PC-3 (cell line): ENCODE results near the gene PDGFC. TPM values are rescaled to one million over a fixed set of nuclear protein-coding genes. Genes with fewer than 3 reads are reported as not detected.

ENCODE experiments used
- ATAC-seq: fragments of 200-7000 bp; cut with Tn5 transposase; 2 replicates; pipeline ENCODE4 v1.9.1; 2020; ENCODE audit warnings: mild to moderate bottlenecking, moderate library complexity
- BruUV-seq: library from RNA; stranded (reverse); fragments of 400-500 nt; replicated peaks from 2 replicates; lab custom pipeline; 2021; lab: Mats Ljungman, UMichigan
- CTCF ChIA-PET: fragments of 300-600 bp; sonication (Branson Sonifier 250); formaldehyde crosslinking; loops from one replicate; lab custom pipeline; 2022; ENCODE audit warnings: antibody characterized with exemption; lab: Charles Lee
- POLR2A ChIA-PET: fragments of 300-600 bp; sonication (Branson Sonifier 250); formaldehyde crosslinking; loops from one replicate; lab custom pipeline; 2022; ENCODE audit warnings: antibody characterized with exemption; ENCODE audit not compliant: unreplicated experiment; lab: Charles Lee
- DNase-seq: peaks from one replicate; pipeline ENCODE4 v3.0.0-alpha.2; 2015
- H2AFZ ChIP-seq: fragments of 300-600 bp; sonication (generic); 2 replicates; pipeline ENCODE4 v1.6.0; 2016; ENCODE audit warnings: antibody characterized with exemption, low read length
- H3F3A ChIP-seq: fragments of 300-600 bp; sonication (generic); one replicate; pipeline ENCODE4 v1.6.0; 2017; ENCODE audit warnings: antibody characterized with exemption, low read length, control low read depth, mild to moderate bottlenecking; ENCODE audit not compliant: unreplicated experiment
- H3K27ac ChIP-seq: fragments of 300-600 bp; sonication (generic); 2 replicates; pipeline ENCODE4 v1.5.1; 2016; ENCODE audit warnings: mild to moderate bottlenecking, low read length
- H3K27me3 ChIP-seq: fragments of 300-600 bp; sonication (generic); 2 replicates; pipeline ENCODE4 v1.6.1; 2016; ENCODE audit warnings: low read length, mixed read lengths
- H3K36me3 ChIP-seq: fragments of 300-600 bp; sonication (generic); 2 replicates; pipeline ENCODE4 v1.6.1; 2016; ENCODE audit warnings: low read depth, mixed run types, low read length, mixed read lengths
- H3K4me1 ChIP-seq: fragments of 300-600 bp; sonication (generic); 2 replicates; pipeline ENCODE4 v1.5.1; 2016; ENCODE audit warnings: low read length; ENCODE audit not compliant: insufficient read depth
- H3K4me2 ChIP-seq: fragments of 300-600 bp; sonication (generic); 2 replicates; pipeline ENCODE4 v1.6.0; 2016; ENCODE audit warnings: low read length
- H3K4me3 ChIP-seq: fragments of 300-600 bp; sonication (generic); 2 replicates; pipeline ENCODE4 v1.5.1; 2016; ENCODE audit warnings: mild to moderate bottlenecking, low read length, mixed read lengths
- H3K79me2 ChIP-seq: fragments of 300-600 bp; sonication (generic); 2 replicates; pipeline ENCODE4 v1.6.1; 2017; ENCODE audit warnings: low read length, mixed read lengths
- H3K9ac ChIP-seq: fragments of 300-600 bp; sonication (generic); 2 replicates; pipeline ENCODE4 v1.6.0; 2016; ENCODE audit warnings: mild to moderate bottlenecking, low read length
- H3K9me2 ChIP-seq: fragments of 300-600 bp; sonication (generic); replicated peaks from 2 replicates; pipeline ENCODE4 v1.6.1; 2016; ENCODE audit warnings: mixed run types, low read length, mixed read lengths
- H3K9me3 ChIP-seq: fragments of 300-600 bp; sonication (generic); 2 replicates; pipeline ENCODE4 v1.6.1; 2016; ENCODE audit warnings: low read length, mixed read lengths
- H4K20me1 ChIP-seq: fragments of 300-600 bp; sonication (generic); 2 replicates; pipeline ENCODE4 v1.6.1; 2016; ENCODE audit warnings: low read length, mixed read lengths
- EZH2 ChIP-seq: fragments of 300-600 bp; sonication (generic); IDR thresholded peaks from one replicate; pipeline ENCODE4 v1.6.1; 2017; ENCODE audit warnings: antibody characterized with exemption, mild to moderate bottlenecking, low read length; ENCODE audit not compliant: unreplicated experiment
- EZH2phosphoT487 ChIP-seq: fragments of 300-600 bp; sonication (generic); IDR thresholded peaks from 2 replicates; pipeline ENCODE4 v1.6.1; 2018; ENCODE audit warnings: mild to moderate bottlenecking, antibody characterized with exemption, low read length, borderline replicate concordance
- intact Hi-C: fragments of 100-400 bp; cut with micrococcal nuclease; formaldehyde crosslinking; loops from 2 replicates; pipeline ENCODE4 v1.9.0; 2023
- total RNA-seq: library from RNA; depleted of rRNA; stranded (reverse); fragments of >200 nt; gene quantifications from 2 replicates; pipeline ENCODE4 v1.2.3, GENCODE V29; 2014
- TF ChIP-seq, protein P1 (sequence below): fragments of 300-600 bp; sonication (generic); conservative IDR thresholded peaks from 2 replicates; pipeline ENCODE4 v1.5.1; 2017; ENCODE audit warnings: antibody characterized with exemption, low read depth, mild to moderate bottlenecking, low read length

Gene PDGFC
- total RNA-seq, 1 experiment from 2014 or later = 23.0 TPM

DNA sequence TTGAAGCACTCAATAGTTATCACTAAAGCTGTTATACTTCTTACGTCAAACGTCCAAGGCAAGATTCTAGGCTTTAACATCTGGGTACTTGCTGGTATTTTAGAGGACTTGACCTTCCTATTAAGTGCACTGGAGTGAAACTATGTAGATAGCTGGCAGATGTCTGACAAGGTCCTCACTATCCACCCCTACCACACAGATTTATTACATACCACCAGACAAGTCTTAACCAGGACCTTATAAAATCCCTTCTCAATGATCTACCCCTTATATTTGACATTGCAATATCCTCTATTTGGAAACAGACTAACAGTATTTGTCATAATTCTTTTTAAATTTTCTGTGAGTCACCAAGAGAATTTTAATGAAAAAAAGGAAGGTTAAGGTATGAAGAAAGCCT is 78.8 kb downstream of the PDGFC start:
- Histone ChIP-seq H3K4me2 (no peak overlapping the region), H2AFZ (no peak overlapping the region), H3K36me3 (no peaks in the 10 kb centered on the region), H3K4me3 (no peak overlapping the region), H3K9ac (no peak overlapping the region), H3K27me3 (no peaks in the 10 kb centered on the region), H3K9me3 (no peaks in the 10 kb centered on the region), H4K20me1 (no peaks in the 10 kb centered on the region), H3K4me1 (0 out of 2 replicates have a peak, but pooled peaks cover 4% of the 10 kb centered on the region), H3F3A (no peaks in the 10 kb centered on the region), H3K79me2 (peaks cover 28% of the 10 kb centered on the region), H3K27ac (no peak overlapping the region), H3K9me2 (no peaks in the 10 kb centered on the region)
- intact Hi-C loops = no loop called here
- DNase-seq (no peak), ATAC-seq (no peak)
- no peak for TF ChIP-seq EZH2
- TF ChIP-seq, protein P1, sequence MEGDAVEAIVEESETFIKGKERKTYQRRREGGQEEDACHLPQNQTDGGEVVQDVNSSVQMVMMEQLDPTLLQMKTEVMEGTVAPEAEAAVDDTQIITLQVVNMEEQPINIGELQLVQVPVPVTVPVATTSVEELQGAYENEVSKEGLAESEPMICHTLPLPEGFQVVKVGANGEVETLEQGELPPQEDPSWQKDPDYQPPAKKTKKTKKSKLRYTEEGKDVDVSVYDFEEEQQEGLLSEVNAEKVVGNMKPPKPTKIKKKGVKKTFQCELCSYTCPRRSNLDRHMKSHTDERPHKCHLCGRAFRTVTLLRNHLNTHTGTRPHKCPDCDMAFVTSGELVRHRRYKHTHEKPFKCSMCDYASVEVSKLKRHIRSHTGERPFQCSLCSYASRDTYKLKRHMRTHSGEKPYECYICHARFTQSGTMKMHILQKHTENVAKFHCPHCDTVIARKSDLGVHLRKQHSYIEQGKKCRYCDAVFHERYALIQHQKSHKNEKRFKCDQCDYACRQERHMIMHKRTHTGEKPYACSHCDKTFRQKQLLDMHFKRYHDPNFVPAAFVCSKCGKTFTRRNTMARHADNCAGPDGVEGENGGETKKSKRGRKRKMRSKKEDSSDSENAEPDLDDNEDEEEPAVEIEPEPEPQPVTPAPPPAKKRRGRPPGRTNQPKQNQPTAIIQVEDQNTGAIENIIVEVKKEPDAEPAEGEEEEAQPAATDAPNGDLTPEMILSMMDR = no peak
- TF ChIP-seq EZH2phosphoT487 = no peak
- POLR2A ChIA-PET = no interaction called here
- no TSS peak for BruUV-seq
- CTCF ChIA-PET = no interaction called here

DNA sequence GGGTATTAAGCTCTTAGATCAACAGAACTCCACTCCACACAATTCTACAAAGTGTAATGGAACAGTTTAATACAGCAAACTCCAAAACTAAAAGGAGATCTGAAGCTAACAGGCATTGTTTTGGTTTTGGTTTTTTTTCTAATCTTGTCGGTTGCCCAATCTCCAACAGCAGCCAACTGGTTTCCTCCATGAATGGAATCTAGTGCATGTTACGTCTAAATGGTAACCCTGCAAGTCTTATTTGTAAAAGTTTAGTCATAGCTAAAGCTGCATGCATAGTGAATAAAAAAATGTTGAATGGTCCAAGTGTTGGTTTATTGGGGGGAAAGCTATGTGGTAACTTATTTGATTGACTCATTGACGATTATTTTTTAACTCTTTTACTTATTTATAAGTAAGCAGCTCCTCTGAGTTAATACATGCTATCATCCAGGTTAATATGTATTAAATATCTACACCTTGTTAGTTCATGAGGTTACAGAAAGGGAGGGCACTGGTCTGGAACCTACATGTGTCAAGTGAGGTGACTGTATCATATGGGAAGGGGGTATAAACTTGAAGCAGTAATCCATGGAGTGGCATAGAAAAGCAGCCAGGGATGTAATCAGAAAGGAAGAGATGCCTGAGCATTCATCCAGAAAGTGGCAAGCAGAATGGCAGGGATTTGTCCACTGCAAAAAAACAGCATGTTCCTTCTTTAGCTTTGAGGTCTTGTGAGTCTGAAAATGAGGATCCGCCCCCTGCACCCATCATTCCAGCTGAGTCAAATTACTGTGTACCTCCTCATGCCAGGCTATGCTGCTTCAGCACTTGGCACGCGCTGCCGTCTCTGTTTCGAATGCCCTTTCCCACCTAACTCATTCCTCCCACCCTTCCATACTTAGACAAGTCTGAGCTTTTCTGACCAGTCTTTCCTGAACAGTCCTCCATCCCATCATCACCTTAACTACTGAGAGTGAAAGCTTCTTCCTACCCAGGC is 81.7 kb downstream of the PDGFC start:
- DNase-seq = no peak
- no peak overlapping the region for H2AFZ ChIP-seq
- no peaks in the 10 kb centered on the region for H3K9me3 ChIP-seq
- no peak overlapping the region for H3K4me3 ChIP-seq
- intact Hi-C loops = no loop called here
- H3K36me3 ChIP-seq = no peaks in the 10 kb centered on the region
- ATAC-seq = no peak
- no peaks in the 10 kb centered on the region for H3K27me3 ChIP-seq
- TF ChIP-seq, protein P1 = no peak
- TF ChIP-seq EZH2phosphoT487 (no peak), EZH2 (no peak)
- no peaks in the 10 kb centered on the region for H4K20me1 ChIP-seq
- 0 out of 2 replicates have a peak, but pooled peaks cover 4% of the 10 kb centered on the region for H3K4me1 ChIP-seq
- H3K79me2 ChIP-seq = peaks cover 28% of the 10 kb centered on the region
- CTCF ChIA-PET = no interaction called here
- no peaks in the 10 kb centered on the region for H3K9me2 ChIP-seq
- H3K9ac ChIP-seq = no peak overlapping the region
- POLR2A ChIA-PET = no interaction called here
- H3K27ac ChIP-seq = no peak overlapping the region
- H3K4me2 ChIP-seq = no peak overlapping the region
- H3F3A ChIP-seq = no peaks in the 10 kb centered on the region
- BruUV-seq = no TSS peak

DNA sequence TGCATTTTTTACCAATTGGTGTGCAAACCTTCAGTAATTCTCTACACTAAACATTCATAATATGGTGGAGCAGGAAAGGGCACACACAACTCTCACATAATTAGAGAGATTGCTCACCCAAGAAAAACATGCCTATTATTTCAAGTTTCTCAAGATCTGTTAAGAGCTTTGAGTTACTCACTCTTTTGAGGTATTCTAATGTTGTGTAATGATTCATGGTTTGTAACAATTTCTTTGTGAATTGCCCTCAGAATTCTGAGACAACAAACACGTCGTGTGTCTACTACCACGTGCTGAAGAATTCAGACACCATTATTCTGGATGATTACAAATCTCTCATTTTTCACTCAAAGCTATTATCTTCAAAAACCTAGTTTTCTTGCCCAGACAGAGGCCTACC is 82.8 kb downstream of the PDGFC start:
- Histone ChIP-seq H2AFZ (no peak overlapping the region), H3K4me1 (0 out of 2 replicates have a peak, but pooled peaks cover 4% of the 10 kb centered on the region), H3K27me3 (no peaks in the 10 kb centered on the region), H3K9me2 (no peaks in the 10 kb centered on the region), H4K20me1 (no peaks in the 10 kb centered on the region), H3K4me2 (no peak overlapping the region), H3K9me3 (no peaks in the 10 kb centered on the region), H3K79me2 (peaks cover 16% of the 10 kb centered on the region), H3K36me3 (no peaks in the 10 kb centered on the region), H3K27ac (no peak overlapping the region), H3K4me3 (no peak overlapping the region), H3F3A (no peaks in the 10 kb centered on the region), H3K9ac (no peak overlapping the region)
- peak; percentile 46 for DNase-seq
- no peak for TF ChIP-seq EZH2
- ChIA-PET POLR2A (no interaction called here), CTCF (no interaction called here)
- intact Hi-C loops = no loop called here
- BruUV-seq = no TSS peak
- ATAC-seq = no peak
